KMS-11 (cell line): Measurements from ENCODE around the gene CST4.
"Not testable (repeated sequence)": the region's sequence is repeated elsewhere in the genome, so short reads cannot be mapped to it uniquely, and the experiment has no call there.

Experiments used
- H2AFZ ChIP-seq: fragments of 200-600 bp; sonication (generic); 2 replicates; pipeline ENCODE4 v1.6.1; 2016; ENCODE audit warnings: antibody characterized with exemption, mixed run types, low read depth
- H3K27ac ChIP-seq: fragments of 200-600 bp; sonication (generic); 2 replicates; pipeline ENCODE4 v1.6.1; 2016; ENCODE audit warnings: mild to moderate bottlenecking, mixed run types
- H3K27me3 ChIP-seq: fragments of 200-600 bp; sonication (generic); 2 replicates; pipeline ENCODE4 v1.6.1; 2017; ENCODE audit warnings: mild to moderate bottlenecking, low read depth, mixed run types, moderate library complexity; ENCODE audit not compliant: insufficient read depth
- H3K36me3 ChIP-seq: fragments of 200-600 bp; sonication (generic); 2 replicates; pipeline ENCODE4 v1.6.1; 2017; ENCODE audit warnings: mild to moderate bottlenecking, mixed run types; ENCODE audit not compliant: insufficient read depth
- H3K4me1 ChIP-seq: fragments of 200-600 bp; sonication (generic); 2 replicates; pipeline ENCODE4 v1.6.1; 2016; ENCODE audit warnings: mild to moderate bottlenecking, low read depth, mixed run types; ENCODE audit not compliant: poor library complexity, severe bottlenecking
- H3K4me2 ChIP-seq: fragments of 200-600 bp; sonication (generic); 2 replicates; pipeline ENCODE4 v1.7.0; 2016; ENCODE audit warnings: mild to moderate bottlenecking, mixed run types
- H3K4me3 ChIP-seq: fragments of 200-600 bp; sonication (generic); IDR thresholded peaks from 2 replicates; pipeline ENCODE4 v1.6.1; 2017; ENCODE audit warnings: low read depth, low read length, mixed read lengths; ENCODE audit not compliant: insufficient read depth
- H3K79me2 ChIP-seq: fragments of 200-600 bp; sonication (generic); 2 replicates; pipeline ENCODE4 v1.6.1; 2016; ENCODE audit warnings: low read depth, mixed run types; ENCODE audit not compliant: insufficient read depth
- H3K9ac ChIP-seq: fragments of 200-600 bp; sonication (generic); 2 replicates; pipeline ENCODE4 v1.6.1; 2016; ENCODE audit warnings: mild to moderate bottlenecking, mixed run types
- H4K20me1 ChIP-seq: fragments of 200-600 bp; sonication (generic); 2 replicates; pipeline ENCODE4 v1.6.1; 2016; ENCODE audit warnings: mild to moderate bottlenecking, mixed run types; ENCODE audit not compliant: insufficient read depth
- TF ChIP-seq, protein P1 (sequence below): fragments of 200-600 bp; sonication (generic); conservative IDR thresholded peaks from 2 replicates; pipeline ENCODE4 v1.6.1; 2017; ENCODE audit warnings: low read depth, mild to moderate bottlenecking, antibody characterized with exemption, low read length, moderate library complexity, mixed read lengths

The CST4 gene

DNA sequence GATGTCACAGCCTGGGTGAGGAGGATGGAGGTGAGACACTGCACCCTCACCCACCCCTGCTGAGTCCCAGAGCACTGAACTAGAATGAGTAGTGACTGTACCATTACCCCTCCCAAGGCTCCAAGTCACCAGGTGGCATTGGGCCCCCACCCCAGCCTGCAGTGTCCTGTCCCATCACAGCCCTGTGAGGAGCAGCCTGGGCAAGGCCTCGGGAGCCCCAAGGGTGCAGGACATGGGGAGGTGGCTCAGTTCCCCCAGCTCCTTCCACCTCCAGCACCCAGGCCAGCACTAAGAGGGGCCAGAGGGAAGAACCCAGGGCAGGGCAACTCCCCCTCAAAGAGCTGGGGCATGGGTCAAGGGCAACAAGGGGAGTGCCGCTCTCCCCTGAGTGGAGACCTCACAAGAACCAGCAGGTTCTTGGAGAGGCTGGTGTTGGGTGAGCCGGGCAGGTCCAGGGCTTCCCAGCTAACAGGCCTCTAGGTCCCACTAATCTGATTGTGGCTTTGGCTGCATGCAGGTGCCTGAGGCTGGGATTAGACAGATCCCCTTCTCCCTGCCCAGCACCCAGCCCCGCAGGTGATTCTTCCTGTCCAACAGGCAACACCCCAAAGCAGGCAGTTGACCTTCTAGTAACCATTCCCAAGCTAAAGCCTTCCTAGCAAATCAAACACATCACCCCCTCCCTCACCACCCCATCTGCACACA lies 2.6 kb downstream of the CST4 start:
- Histone ChIP-seq H3K27ac (no peak overlapping the region), H3K4me3 (no peak overlapping the region), H3K4me2 (no peak overlapping the region), H3K9ac (no peak overlapping the region), H3K79me2 (no peaks in the 10 kb centered on the region), H3K27me3 (no peaks in the 10 kb centered on the region), H2AFZ (no peak overlapping the region), H3K36me3 (no peaks in the 10 kb centered on the region), H3K4me1 (no peaks in the 10 kb centered on the region), H4K20me1 (no peaks in the 10 kb centered on the region)
- TF ChIP-seq, protein P1, sequence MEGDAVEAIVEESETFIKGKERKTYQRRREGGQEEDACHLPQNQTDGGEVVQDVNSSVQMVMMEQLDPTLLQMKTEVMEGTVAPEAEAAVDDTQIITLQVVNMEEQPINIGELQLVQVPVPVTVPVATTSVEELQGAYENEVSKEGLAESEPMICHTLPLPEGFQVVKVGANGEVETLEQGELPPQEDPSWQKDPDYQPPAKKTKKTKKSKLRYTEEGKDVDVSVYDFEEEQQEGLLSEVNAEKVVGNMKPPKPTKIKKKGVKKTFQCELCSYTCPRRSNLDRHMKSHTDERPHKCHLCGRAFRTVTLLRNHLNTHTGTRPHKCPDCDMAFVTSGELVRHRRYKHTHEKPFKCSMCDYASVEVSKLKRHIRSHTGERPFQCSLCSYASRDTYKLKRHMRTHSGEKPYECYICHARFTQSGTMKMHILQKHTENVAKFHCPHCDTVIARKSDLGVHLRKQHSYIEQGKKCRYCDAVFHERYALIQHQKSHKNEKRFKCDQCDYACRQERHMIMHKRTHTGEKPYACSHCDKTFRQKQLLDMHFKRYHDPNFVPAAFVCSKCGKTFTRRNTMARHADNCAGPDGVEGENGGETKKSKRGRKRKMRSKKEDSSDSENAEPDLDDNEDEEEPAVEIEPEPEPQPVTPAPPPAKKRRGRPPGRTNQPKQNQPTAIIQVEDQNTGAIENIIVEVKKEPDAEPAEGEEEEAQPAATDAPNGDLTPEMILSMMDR = no peak

DNA sequence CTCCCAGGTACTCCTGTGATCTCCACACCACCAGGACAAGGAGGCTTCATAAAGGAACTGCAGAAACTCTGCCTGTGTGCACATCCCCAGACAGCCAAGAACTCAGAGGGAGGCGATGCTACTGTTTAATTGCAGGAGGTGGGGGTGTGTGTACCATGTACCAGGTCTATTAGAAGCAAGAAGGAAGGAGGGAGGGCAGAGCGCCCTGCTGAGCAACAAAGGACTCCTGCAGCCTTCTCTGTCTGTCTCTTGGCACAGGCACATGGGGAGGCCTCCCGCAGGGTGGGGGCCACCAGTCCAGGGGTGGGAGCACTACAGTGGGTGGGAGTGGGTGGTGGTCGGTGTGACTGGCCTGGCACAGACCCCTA lies 3.3 kb downstream of the CST4 start:
- H3K4me3 ChIP-seq, H2AFZ ChIP-seq, H3K27ac ChIP-seq, H3K9ac ChIP-seq, H3K4me2 ChIP-seq, H3K27me3 ChIP-seq, H3K79me2 ChIP-seq, H4K20me1 ChIP-seq, H3K36me3 ChIP-seq, H3K4me1 ChIP-seq: not testable (repeated sequence)

DNA sequence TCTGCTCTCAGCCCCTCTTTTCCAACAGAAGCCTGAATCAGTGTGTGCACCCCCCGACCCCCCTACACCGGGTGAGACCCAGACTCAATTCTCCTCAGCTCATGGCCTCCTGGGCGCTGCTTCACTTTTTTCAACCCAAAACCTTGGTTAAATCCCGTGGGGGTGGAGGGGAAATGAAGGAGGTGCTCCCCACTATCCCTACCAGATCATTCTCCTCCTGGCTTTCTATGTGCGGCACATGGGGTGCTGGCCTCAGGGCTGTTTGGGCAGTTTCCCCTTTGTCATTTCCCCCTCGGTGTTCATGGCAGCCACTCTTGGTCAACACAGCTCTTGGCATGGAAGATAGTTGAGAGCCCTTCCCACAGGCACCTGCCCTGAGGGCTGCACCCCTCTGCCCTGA lies 4.6 kb downstream of the CST4 start:
- Histone ChIP-seq H3K27ac (no peak overlapping the region), H3K27me3 (no peaks in the 10 kb centered on the region), H4K20me1 (no peaks in the 10 kb centered on the region), H3K36me3 (no peaks in the 10 kb centered on the region), H3K79me2 (no peaks in the 10 kb centered on the region), H3K4me1 (no peaks in the 10 kb centered on the region), H2AFZ (no peak overlapping the region), H3K4me2 (no peak overlapping the region), H3K4me3 (no peak overlapping the region), H3K9ac (no peak overlapping the region)
- TF ChIP-seq, protein P1 = no peak

DNA sequence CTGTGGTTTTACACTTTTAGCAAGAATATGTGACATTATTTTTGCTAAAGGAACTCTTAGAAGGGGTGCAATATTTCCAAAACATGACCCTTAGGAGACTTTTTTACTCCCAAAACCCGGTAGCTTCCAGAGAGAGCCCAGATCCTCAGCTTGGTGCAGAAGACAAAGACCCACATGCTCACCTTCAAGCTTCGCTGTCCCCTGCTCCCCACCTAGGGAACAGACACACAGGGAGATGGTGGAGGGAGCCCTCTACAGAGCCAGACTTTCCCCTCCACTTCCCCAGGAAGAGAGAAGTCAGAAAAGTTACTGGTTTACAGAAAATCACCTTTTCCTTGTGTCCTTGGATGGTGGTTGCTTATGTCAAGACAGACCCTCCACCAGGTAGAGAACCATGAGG lies 5.0 kb downstream of the CST4 start:
- H3K9ac ChIP-seq = no peak overlapping the region
- H4K20me1 ChIP-seq = no peaks in the 10 kb centered on the region
- H3K79me2 ChIP-seq = no peaks in the 10 kb centered on the region
- H2AFZ ChIP-seq = no peak overlapping the region
- TF ChIP-seq, protein P1 = no peak
- no peaks in the 10 kb centered on the region for H3K36me3 ChIP-seq
- H3K27me3 ChIP-seq = no peaks in the 10 kb centered on the region
- no peaks in the 10 kb centered on the region for H3K4me1 ChIP-seq
- no peak overlapping the region for H3K4me2 ChIP-seq
- H3K4me3 ChIP-seq = no peak overlapping the region
- H3K27ac ChIP-seq = no peak overlapping the region

GRCh38 chr20:23683281-23683680 lies 5.6 kb downstream of the CST4 start:
- H2AFZ ChIP-seq = no peak overlapping the region
- H3K9ac ChIP-seq = no peak overlapping the region
- H3K4me1 ChIP-seq = no peaks in the 10 kb centered on the region
- TF ChIP-seq, protein P1 = no peak
- H4K20me1 ChIP-seq = no peaks in the 10 kb centered on the region
- no peaks in the 10 kb centered on the region for H3K79me2 ChIP-seq
- H3K4me3 ChIP-seq = no peak overlapping the region
- no peak overlapping the region for H3K27ac ChIP-seq
- no peaks in the 10 kb centered on the region for H3K27me3 ChIP-seq
- no peak overlapping the region for H3K4me2 ChIP-seq
- H3K36me3 ChIP-seq = no peaks in the 10 kb centered on the region
